Astrocyte (in vitro differentiated cells and primary cell): ENCODE results near the gene MYEOV. TPM values are rescaled to one million over a fixed set of nuclear protein-coding genes. Genes with fewer than 3 reads are reported as not detected.

ENCODE experiments used
- DNase-seq: peaks from one replicate; pipeline ENCODE4 v3.0.0-alpha.2; 2010; ENCODE audit warnings: low read depth
- FAIRE-seq: peaks from 2 replicates; lab custom pipeline; 2011; peaks lifted over from hg19 to GRCh38; lab: Jason Lieb, UNC
- H2AFZ ChIP-seq: 2 replicates; pipeline ENCODE4 v1.6.0; 2012; ENCODE audit warnings: low read depth, low read length, inconsistent platforms
- H3K27ac ChIP-seq: 2 replicates; pipeline ENCODE4 v1.5.1; 2011; ENCODE audit warnings: low read depth, low read length, inconsistent platforms
- H3K27me3 ChIP-seq: 2 replicates; pipeline ENCODE4 v1.6.0; 2011; ENCODE audit warnings: low read length, inconsistent platforms; ENCODE audit not compliant: insufficient read depth
- H3K36me3 ChIP-seq: 2 replicates; pipeline ENCODE4 v1.5.1; 2011; ENCODE audit warnings: low read length, inconsistent platforms; ENCODE audit not compliant: insufficient read depth
- H3K4me1 ChIP-seq: 2 replicates; pipeline ENCODE4 v1.5.1; 2011; ENCODE audit warnings: low read length, inconsistent platforms; ENCODE audit not compliant: insufficient read depth
- H3K4me2 ChIP-seq: 2 replicates; pipeline ENCODE4 v1.6.0; 2012; ENCODE audit warnings: low read length, inconsistent platforms
- H3K4me3 ChIP-seq: 2 replicates; pipeline ENCODE4 v1.5.1; 2011; ENCODE audit warnings: low read depth, mild to moderate bottlenecking, low read length, inconsistent platforms; ENCODE audit not compliant: insufficient read depth
- H3K79me2 ChIP-seq: 2 replicates; pipeline ENCODE4 v1.6.0; 2012; ENCODE audit warnings: mild to moderate bottlenecking, low read length, inconsistent platforms; ENCODE audit not compliant: insufficient read depth
- H3K9ac ChIP-seq: 2 replicates; pipeline ENCODE4 v1.6.0; 2012; ENCODE audit warnings: mild to moderate bottlenecking, low read length, inconsistent platforms
- H3K9me3 ChIP-seq: 2 replicates; pipeline ENCODE4 v1.5.1; 2012; ENCODE audit warnings: low read depth, mild to moderate bottlenecking, low read length, inconsistent platforms; ENCODE audit not compliant: insufficient read depth
- H4K20me1 ChIP-seq: 2 replicates; pipeline ENCODE4 v1.6.0; 2012; ENCODE audit warnings: low read length, inconsistent platforms; ENCODE audit not compliant: insufficient read depth
- H3K27ac Mint-ChIP-seq: one replicate; pipeline ENCODE4 v1.8.0; 2021; ENCODE audit warnings: mild to moderate bottlenecking, mixed read lengths; ENCODE audit not compliant: unreplicated experiment
- H3K27me3 Mint-ChIP-seq: one replicate; pipeline ENCODE4 v1.8.0; 2021; ENCODE audit warnings: low read depth, mixed read lengths; ENCODE audit not compliant: unreplicated experiment
- H3K36me3 Mint-ChIP-seq: one replicate; pipeline ENCODE4 v1.8.0; 2021; ENCODE audit warnings: low read depth, mixed read lengths; ENCODE audit not compliant: unreplicated experiment
- H3K4me1 Mint-ChIP-seq: one replicate; pipeline ENCODE4 v1.8.0; 2021; ENCODE audit warnings: low read depth, mixed read lengths; ENCODE audit not compliant: unreplicated experiment
- H3K4me3 Mint-ChIP-seq: one replicate; pipeline ENCODE4 v1.8.0; 2021; ENCODE audit warnings: mild to moderate bottlenecking, moderate library complexity, mixed read lengths; ENCODE audit not compliant: unreplicated experiment
- H3K9me3 Mint-ChIP-seq: one replicate; pipeline ENCODE4 v1.8.0; 2021; ENCODE audit warnings: mild to moderate bottlenecking, mixed read lengths; ENCODE audit not compliant: unreplicated experiment
- CTCF ChIP-seq: IDR thresholded peaks from 2 replicates; pipeline ENCODE4 v1.5.1; 2011; ENCODE audit warnings: low read depth, mild to moderate bottlenecking, inconsistent platforms, low read length, moderate library complexity; ENCODE audit not compliant: insufficient read depth
- EZH2 ChIP-seq: IDR thresholded peaks from 2 replicates; pipeline ENCODE4 v1.6.1; 2012; ENCODE audit warnings: mild to moderate bottlenecking, low read length, inconsistent platforms; ENCODE audit not compliant: insufficient read depth
- total RNA-seq: library from RNA; stranded (reverse); gene quantifications from 2 replicates; pipeline ENCODE4 v1.2.1, GENCODE V29; 2021

MYEOV gene
- total RNA-seq, 1 donor from 2014 or later, result not detected

- H3K27me3 ChIP-seq, result no peaks in the 10 kb centered on the region
- H3K9ac ChIP-seq, result peak overlapping the region; percentile 63
- no peaks in the 10 kb centered on the region for H4K20me1 ChIP-seq
- H3K9me3 ChIP-seq, result no peaks in the 10 kb centered on the region
- peaks cover 8% of the 10 kb centered on the region for H3K4me1 ChIP-seq
- Mint-ChIP-seq H3K27ac (no peak overlapping the region), H3K27me3 (peaks cover 44% of the 10 kb centered on the region), H3K4me3 (no peak overlapping the region), H3K9me3 (peaks cover 3% of the 10 kb centered on the region), H3K4me1 (peaks cover 5% of the 10 kb centered on the region), H3K36me3 (peaks cover 2% of the 10 kb centered on the region)
- H2AFZ ChIP-seq, result peak overlapping the region; percentile 57
- FAIRE-seq (no peak), DNase-seq (no peak)
- no peak overlapping the region for H3K4me2 ChIP-seq
- H3K4me3 ChIP-seq, result no peak overlapping the region
- H3K79me2 ChIP-seq, result no peaks in the 10 kb centered on the region
- no peak overlapping the region for H3K27ac ChIP-seq
- H3K36me3 ChIP-seq, result no peaks in the 10 kb centered on the region
- TF ChIP-seq EZH2, result no peak
- no peak for TF ChIP-seq CTCF
These were observed 17.9 kb downstream of the MYEOV start for GRCh38 chr11:69311767-69312385.

GRCh38 chr11:69312453-69313404 is 18.8 kb downstream of the MYEOV start:
- H3K9ac ChIP-seq, result no peak overlapping the region
- Mint-ChIP-seq H3K27ac (no peak overlapping the region), H3K4me1 (peaks cover 6% of the 10 kb centered on the region), H3K4me3 (no peak overlapping the region), H3K9me3 (peaks cover 3% of the 10 kb centered on the region), H3K27me3 (peaks cover 42% of the 10 kb centered on the region), H3K36me3 (peaks cover 2% of the 10 kb centered on the region)
- no peaks in the 10 kb centered on the region for H3K27me3 ChIP-seq
- peaks cover 16% of the 10 kb centered on the region for H3K4me1 ChIP-seq
- FAIRE-seq (no peak), DNase-seq (no peak)
- no peak overlapping the region for H2AFZ ChIP-seq
- no peaks in the 10 kb centered on the region for H4K20me1 ChIP-seq
- no peaks in the 10 kb centered on the region for H3K79me2 ChIP-seq
- H3K4me2 ChIP-seq, result no peak overlapping the region
- H3K27ac ChIP-seq, result no peak overlapping the region
- no peak overlapping the region for H3K4me3 ChIP-seq
- no peaks in the 10 kb centered on the region for H3K36me3 ChIP-seq
- no peaks in the 10 kb centered on the region for H3K9me3 ChIP-seq
- TF ChIP-seq CTCF, result no peak
- TF ChIP-seq EZH2, result no peak
